HCT116 (cell line): ENCODE measurements around the gene MED13L. TPM values are rescaled to one million over a fixed set of nuclear protein-coding genes. Genes with fewer than 3 reads are reported as not detected.

Experiments used
- ATAC-seq: fragments of 200-7000 bp; cut with Tn5 transposase; 2 replicates; pipeline ENCODE4 v1.9.1; 2020; ENCODE audit warnings: mild to moderate bottlenecking, moderate library complexity
- BruUV-seq: library from RNA; stranded (reverse); fragments of 400-500 nt; replicated peaks from 2 replicates; lab custom pipeline; 2021; lab: Mats Ljungman, UMichigan
- CTCF ChIA-PET: fragments of 300-600 bp; sonication (Branson Sonifier 250); formaldehyde crosslinking; loops from one replicate; lab custom pipeline; 2021; ENCODE audit warnings: antibody characterized with exemption; lab: Charles Lee
- POLR2A ChIA-PET: fragments of 300-600, 350-600 bp; sonication (Branson Sonifier 250); formaldehyde crosslinking; loops from one replicate; lab custom pipeline; 2021; ENCODE audit warnings: antibody characterized with exemption; lab: Charles Lee
- RAD21 ChIA-PET, 2 experiments: fragments of 300-600 bp; sonication (Branson Sonifier 250); formaldehyde crosslinking; loops; one replicate each; lab custom pipeline; 2023; ENCODE audit warnings: low total read pairs in 2 of 2; ENCODE audit not compliant: uncharacterized antibody in 2 of 2, unreplicated experiment in 2 of 2, low non-redundant PET in 1 of 2; lab: Charles Lee
- DNase-seq: peaks from one replicate; pipeline ENCODE4 v3.0.0-alpha.2; 2010; ENCODE audit warnings: low read depth, low spot score
- H2AFZ ChIP-seq: fragments of 200-600 bp; shearing (Covaris generic), sonication (generic); 2 replicates; pipeline ENCODE4 v1.6.1; 2017; ENCODE audit warnings: low read depth, mixed run types, mixed read lengths, antibody characterized with exemption, low read length; ENCODE audit not compliant: poor library complexity, severe bottlenecking
- H3K27ac ChIP-seq: 2 replicates; pipeline ENCODE4 v1.5.1; 2012; ENCODE audit warnings: low read depth, low read length
- H3K27me3 ChIP-seq: fragments of 200-600 bp; sonication (generic); 2 replicates; pipeline ENCODE4 v1.6.1; 2016; ENCODE audit warnings: mixed run types, low read length, mixed read lengths; ENCODE audit not compliant: insufficient read depth
- H3K36me3 ChIP-seq, 2 experiments: fragments of 200-500 bp in 1 of 2; fragments of 200-600 bp in 1 of 2; sonication (Bioruptor generic) in 1 of 2; sonication (generic) in 1 of 2; 2 replicates each; pipeline versions ENCODE4 v1.5.1 to v1.6.1; 2014 to 2016; ENCODE audit warnings: low read length in 2 of 2, inconsistent platforms in 1 of 2, mixed read lengths in 1 of 2, mixed run types in 1 of 2; ENCODE audit not compliant: insufficient read depth in 2 of 2, control insufficient read depth in 1 of 2
- H3K4me1 ChIP-seq, 2 experiments: fragments of 200-600 bp in 1 of 2; sonication (generic) in 1 of 2; 2 replicates each; pipeline versions ENCODE4 v1.5.1 to v1.6.1; 2012 to 2017; ENCODE audit warnings: low read length in 2 of 2, inconsistent platforms in 1 of 2, mild to moderate bottlenecking in 1 of 2, mixed read lengths in 1 of 2, mixed run types in 1 of 2, moderate library complexity in 1 of 2; ENCODE audit not compliant: insufficient read depth in 2 of 2, control insufficient read depth in 1 of 2
- H3K4me2 ChIP-seq: fragments of 200-600 bp; sonication (generic); 2 replicates; pipeline ENCODE4 v1.6.1; 2017; ENCODE audit warnings: mixed run types, low read length, mixed read lengths
- H3K4me3 ChIP-seq, 2 experiments: fragments of 200-600 bp in 1 of 2; sonication (generic) in 1 of 2; replicated peaks in 1 of 2; 2 replicates each; pipeline ENCODE4 v1.5.1; 2011 to 2016; ENCODE audit warnings: low read length in 2 of 2, control low read depth in 1 of 2, low read depth in 1 of 2, mild to moderate bottlenecking in 1 of 2, mixed read lengths in 1 of 2, mixed run types in 1 of 2
- H3K79me2 ChIP-seq: fragments of 200-600 bp; sonication (generic); 2 replicates; pipeline ENCODE4 v1.6.1; 2017; ENCODE audit warnings: mild to moderate bottlenecking, mixed run types, low read length, moderate library complexity, mixed read lengths; ENCODE audit not compliant: insufficient read depth
- H3K9ac ChIP-seq: fragments of 200-600 bp; sonication (generic); 2 replicates; pipeline ENCODE4 v1.6.1; 2016; ENCODE audit warnings: low read length, mixed read lengths
- H3K9me2 ChIP-seq: fragments of 200-600 bp; sonication (generic), shearing (Covaris generic); 2 replicates; pipeline ENCODE4 v1.6.1; 2017; ENCODE audit warnings: mixed run types, mild to moderate bottlenecking, moderate library complexity; ENCODE audit not compliant: insufficient read depth
- H3K9me3 ChIP-seq, 2 experiments: fragments of 200-500 bp in 1 of 2; fragments of 200-600 bp in 1 of 2; sonication (Bioruptor generic) in 1 of 2; sonication (generic) in 1 of 2; 2 replicates each; pipeline ENCODE4 v1.6.1; 2014 to 2017; ENCODE audit warnings: low read length in 2 of 2, mixed read lengths in 2 of 2, inconsistent platforms in 1 of 2, low read depth in 1 of 2, mild to moderate bottlenecking in 1 of 2, mixed run types in 1 of 2, moderate library complexity in 1 of 2; ENCODE audit not compliant: control insufficient read depth in 1 of 2, insufficient read depth in 1 of 2
- H4K20me1 ChIP-seq: fragments of 200-600 bp; sonication (generic), shearing (Covaris generic); 2 replicates; pipeline ENCODE4 v1.6.1; 2017; ENCODE audit warnings: mixed run types, mild to moderate bottlenecking, moderate library complexity; ENCODE audit not compliant: insufficient read depth
- FOSL1 ChIP-seq: IDR thresholded peaks from 2 replicates; pipeline ENCODE4 v1.6.1; 2012; ENCODE audit warnings: low read depth
- POLR2A ChIP-seq: IDR thresholded peaks from 2 replicates; pipeline ENCODE4 v1.7.0; 2011; ENCODE audit warnings: borderline replicate concordance; ENCODE audit not compliant: insufficient read depth, insufficient read length; ENCODE audit errors: extremely low read depth
- POLR2AphosphoS5 ChIP-seq: IDR thresholded peaks from 2 replicates; pipeline ENCODE4 v1.6.1; 2011; ENCODE audit warnings: mild to moderate bottlenecking, low read depth, low read length, moderate library complexity
- SP1 ChIP-seq: IDR thresholded peaks from 2 replicates; pipeline ENCODE4 v1.6.1; 2012; ENCODE audit warnings: low read depth
- SRF ChIP-seq: IDR thresholded peaks from 2 replicates; pipeline ENCODE4 v1.6.1; 2012; ENCODE audit warnings: low read depth
- TCF7L2 ChIP-seq: IDR thresholded peaks from 2 replicates; pipeline ENCODE4 v1.7.0; 2011; ENCODE audit warnings: borderline replicate concordance, inconsistent platforms; ENCODE audit not compliant: insufficient read depth, insufficient read length; ENCODE audit errors: extremely low read depth
- intact Hi-C: fragments of 100-400 bp; cut with micrococcal nuclease; formaldehyde crosslinking; loops from 2 replicates; pipeline ENCODE4 v1.10.0; 2022
- total RNA-seq: library from RNA; stranded (reverse); gene quantifications from one replicate; pipeline ENCODE4 v1.2.1, GENCODE V29; 2021; ENCODE audit not compliant: unreplicated experiment
- TF ChIP-seq, protein P1 (sequence below): IDR thresholded peaks from 2 replicates; pipeline ENCODE4 v1.6.1; 2012; ENCODE audit warnings: low read depth
- TF ChIP-seq, protein P2 (sequence below): IDR thresholded peaks from 2 replicates; pipeline ENCODE4 v1.6.1; 2011; ENCODE audit warnings: mild to moderate bottlenecking, low read length, moderate library complexity; ENCODE audit not compliant: insufficient replicate concordance; ENCODE audit errors: extremely low read depth

Gene MED13L
- total RNA-seq, 1 experiment from 2014 or later, result 176 TPM

DNA sequence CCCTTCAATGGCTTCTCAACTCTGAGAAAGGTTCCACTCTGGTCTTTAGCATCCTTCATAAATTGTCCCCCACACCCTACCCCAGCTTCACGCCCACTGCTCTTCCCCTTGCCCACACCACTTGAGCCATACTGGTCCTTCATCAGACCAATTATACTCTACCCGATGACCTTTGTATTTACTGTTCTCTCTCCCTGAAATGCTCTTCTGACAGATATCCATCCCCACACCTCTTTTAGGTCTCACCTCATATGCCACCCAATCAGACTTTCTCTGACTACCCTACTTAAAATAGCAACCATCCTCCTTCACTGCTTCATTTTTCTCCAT is 135.7 kb downstream of the MED13L start:
- RAD21 ChIA-PET, result interaction anchor here in 1 of 2 experiments (1.1 kb wide), 1 partner anchor 79 kb away, joined by 4 read pairs; no protein-coding TSS in a partner anchor

More for the DNA sequence above, 135.7 kb downstream of the MED13L start:
- ChIA-PET POLR2A (no interaction called here), CTCF (interaction anchor here (0.7 to 2.2 kb wide), 9 partner anchors 11 to 567 kb away, joined by 3 to 12 read pairs (median 4); no protein-coding TSS in a partner anchor)
- Histone ChIP-seq H3K27me3 (no peaks in the 10 kb centered on the region), H3K4me1 (peaks cover 30 to 74% of the 10 kb centered on the region in 2 experiments), H3K9me2 (no peaks in the 10 kb centered on the region), H3K79me2 (peaks cover 100% of the 10 kb centered on the region), H3K9ac (no peak overlapping the region), H3K36me3 (no peaks in the 10 kb centered on the region), H3K27ac (no peak overlapping the region), H3K4me2 (no peak overlapping the region), H3K9me3 (no peaks in the 10 kb centered on the region), H4K20me1 (peaks cover 55% of the 10 kb centered on the region), H3K4me3 (no peak overlapping the region), H2AFZ (no peak overlapping the region)
- ATAC-seq, result no peak
- no TSS peak for BruUV-seq
- TF ChIP-seq TCF7L2 (no peak), SP1 (no peak), POLR2AphosphoS5 (no peak), POLR2A (no peak), SRF (no peak), FOSL1 (no peak)
- TF ChIP-seq, protein P1, sequence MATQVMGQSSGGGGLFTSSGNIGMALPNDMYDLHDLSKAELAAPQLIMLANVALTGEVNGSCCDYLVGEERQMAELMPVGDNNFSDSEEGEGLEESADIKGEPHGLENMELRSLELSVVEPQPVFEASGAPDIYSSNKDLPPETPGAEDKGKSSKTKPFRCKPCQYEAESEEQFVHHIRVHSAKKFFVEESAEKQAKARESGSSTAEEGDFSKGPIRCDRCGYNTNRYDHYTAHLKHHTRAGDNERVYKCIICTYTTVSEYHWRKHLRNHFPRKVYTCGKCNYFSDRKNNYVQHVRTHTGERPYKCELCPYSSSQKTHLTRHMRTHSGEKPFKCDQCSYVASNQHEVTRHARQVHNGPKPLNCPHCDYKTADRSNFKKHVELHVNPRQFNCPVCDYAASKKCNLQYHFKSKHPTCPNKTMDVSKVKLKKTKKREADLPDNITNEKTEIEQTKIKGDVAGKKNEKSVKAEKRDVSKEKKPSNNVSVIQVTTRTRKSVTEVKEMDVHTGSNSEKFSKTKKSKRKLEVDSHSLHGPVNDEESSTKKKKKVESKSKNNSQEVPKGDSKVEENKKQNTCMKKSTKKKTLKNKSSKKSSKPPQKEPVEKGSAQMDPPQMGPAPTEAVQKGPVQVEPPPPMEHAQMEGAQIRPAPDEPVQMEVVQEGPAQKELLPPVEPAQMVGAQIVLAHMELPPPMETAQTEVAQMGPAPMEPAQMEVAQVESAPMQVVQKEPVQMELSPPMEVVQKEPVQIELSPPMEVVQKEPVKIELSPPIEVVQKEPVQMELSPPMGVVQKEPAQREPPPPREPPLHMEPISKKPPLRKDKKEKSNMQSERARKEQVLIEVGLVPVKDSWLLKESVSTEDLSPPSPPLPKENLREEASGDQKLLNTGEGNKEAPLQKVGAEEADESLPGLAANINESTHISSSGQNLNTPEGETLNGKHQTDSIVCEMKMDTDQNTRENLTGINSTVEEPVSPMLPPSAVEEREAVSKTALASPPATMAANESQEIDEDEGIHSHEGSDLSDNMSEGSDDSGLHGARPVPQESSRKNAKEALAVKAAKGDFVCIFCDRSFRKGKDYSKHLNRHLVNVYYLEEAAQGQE, result no peak
- TF ChIP-seq, protein P2, sequence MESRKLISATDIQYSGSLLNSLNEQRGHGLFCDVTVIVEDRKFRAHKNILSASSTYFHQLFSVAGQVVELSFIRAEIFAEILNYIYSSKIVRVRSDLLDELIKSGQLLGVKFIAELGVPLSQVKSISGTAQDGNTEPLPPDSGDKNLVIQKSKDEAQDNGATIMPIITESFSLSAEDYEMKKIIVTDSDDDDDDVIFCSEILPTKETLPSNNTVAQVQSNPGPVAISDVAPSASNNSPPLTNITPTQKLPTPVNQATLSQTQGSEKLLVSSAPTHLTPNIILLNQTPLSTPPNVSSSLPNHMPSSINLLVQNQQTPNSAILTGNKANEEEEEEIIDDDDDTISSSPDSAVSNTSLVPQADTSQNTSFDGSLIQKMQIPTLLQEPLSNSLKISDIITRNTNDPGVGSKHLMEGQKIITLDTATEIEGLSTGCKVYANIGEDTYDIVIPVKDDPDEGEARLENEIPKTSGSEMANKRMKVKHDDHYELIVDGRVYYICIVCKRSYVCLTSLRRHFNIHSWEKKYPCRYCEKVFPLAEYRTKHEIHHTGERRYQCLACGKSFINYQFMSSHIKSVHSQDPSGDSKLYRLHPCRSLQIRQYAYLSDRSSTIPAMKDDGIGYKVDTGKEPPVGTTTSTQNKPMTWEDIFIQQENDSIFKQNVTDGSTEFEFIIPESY, result no peak
- DNase-seq, result no peak
- intact Hi-C loops, result loop anchor here (2.0 to 10.0 kb wide), 3 partner anchors 457 to 556 kb away; no protein-coding TSS in a partner anchor
